Measurements from ENCODE around the gene TPTE.
"Not testable (repeated sequence)": the region's sequence is repeated elsewhere in the genome, so short reads cannot be mapped to it uniquely, and the experiment has no call there.

The TPTE gene

DNA sequence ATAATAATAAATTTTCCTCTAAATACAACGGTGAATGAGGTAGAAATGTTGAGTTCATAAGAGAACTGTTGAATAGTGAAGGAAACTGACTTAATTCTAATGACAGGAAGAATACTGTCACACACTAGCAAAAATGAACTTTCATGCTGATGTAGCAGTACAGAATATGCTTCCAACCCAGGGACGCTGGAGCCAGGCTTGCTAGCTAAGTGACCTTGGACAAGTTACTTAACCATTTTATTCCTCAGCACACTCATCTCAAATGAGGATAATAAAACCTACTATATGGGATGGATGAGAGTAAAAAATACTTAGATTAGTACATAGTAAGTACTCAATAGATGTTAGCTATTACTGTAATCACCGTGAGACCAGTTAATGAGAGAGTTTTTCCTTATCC, 36.5 kb upstream of the TPTE start:
- not testable (repeated sequence) for H3K27me3 ChIP-seq (ENCODE audit: control insufficient read depth in 3 of 3, insufficient read depth in 3 of 3, low read depth in 1 of 3, low read length in 3 of 3); H3K36me3 ChIP-seq (replicated peaks in 1 of 2; ENCODE audit: control insufficient read depth in 2 of 2, insufficient read depth in 2 of 2, low read length in 2 of 2); H2AFZ ChIP-seq (ENCODE audit: low read length); H4K91ac ChIP-seq (ENCODE audit: low read depth, low read length, poor library complexity); H2BK5ac ChIP-seq (ENCODE audit: low read length); H3K4me2 ChIP-seq (ENCODE audit: insufficient read depth, low read length, poor library complexity, severe bottlenecking); H3K9ac ChIP-seq (ENCODE audit: low read depth, low read length, poor library complexity); DNase-seq (ENCODE audit: low spot score); H3K4me3 ChIP-seq (ENCODE audit: low read length in 2 of 2); H3K9me3 ChIP-seq (replicated peaks in 1 of 2; ENCODE audit: control insufficient read depth in 2 of 2, insufficient read depth in 1 of 2, low read depth in 1 of 2, low read length in 2 of 2); H3K4me1 ChIP-seq (ENCODE audit: control insufficient read depth in 2 of 2, insufficient read depth in 1 of 2, low read depth in 1 of 2, low read length in 2 of 2); H2AK5ac ChIP-seq (ENCODE audit: low read depth, low read length); H3K23ac ChIP-seq (ENCODE audit: low read depth, low read length, poor library complexity); H3K18ac ChIP-seq (ENCODE audit: low read length); H2BK12ac ChIP-seq (ENCODE audit: low read length); H3K4ac ChIP-seq (ENCODE audit: low read length); H3K14ac ChIP-seq (ENCODE audit: low read length); H2BK15ac ChIP-seq (ENCODE audit: low read length); H2BK120ac ChIP-seq (ENCODE audit: low read depth, low read length); H3K79me1 ChIP-seq (ENCODE audit: low read depth, low read length); H3K27ac ChIP-seq (replicated peaks; ENCODE audit: low read length); H4K8ac ChIP-seq (ENCODE audit: low read depth, low read length)
- WGBS, 2 donors (ENCODE audit: extremely low coverage in 2 of 2, insufficient read length in 2 of 2, insufficient replicate concordance in 1 of 2) = no CpG with 5 or more reads among the region's 3 CpGs

DNA sequence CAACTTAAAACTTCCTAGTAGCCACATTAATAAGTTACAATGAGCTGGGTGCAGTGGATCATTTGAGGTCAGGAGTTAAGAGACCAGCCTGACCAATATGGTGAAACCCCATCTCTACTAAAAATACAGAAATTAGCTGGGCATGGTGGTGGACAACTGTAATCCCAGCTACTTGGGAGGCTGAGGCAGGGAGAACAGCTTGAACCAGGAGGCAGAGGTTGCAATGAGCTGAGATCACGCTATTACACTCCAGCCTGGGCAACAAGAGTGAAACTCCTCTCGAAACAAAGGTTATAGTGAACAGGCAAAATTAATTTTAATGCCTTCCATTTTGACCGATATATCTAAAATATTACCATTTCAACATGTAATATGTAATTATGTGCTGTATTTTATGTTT, 30.9 kb upstream of the TPTE start:
- not testable (repeated sequence) for H3K4me2 ChIP-seq (ENCODE audit: insufficient read depth, low read length, poor library complexity, severe bottlenecking); H3K23ac ChIP-seq (ENCODE audit: low read depth, low read length, poor library complexity); H4K8ac ChIP-seq (ENCODE audit: low read depth, low read length); H2BK12ac ChIP-seq (ENCODE audit: low read length); H3K79me1 ChIP-seq (ENCODE audit: low read depth, low read length); H2BK15ac ChIP-seq (ENCODE audit: low read length); DNase-seq (ENCODE audit: low spot score); H3K27me3 ChIP-seq (ENCODE audit: control insufficient read depth in 3 of 3, insufficient read depth in 3 of 3, low read depth in 1 of 3, low read length in 3 of 3); H3K9me3 ChIP-seq (replicated peaks in 1 of 2; ENCODE audit: control insufficient read depth in 2 of 2, insufficient read depth in 1 of 2, low read depth in 1 of 2, low read length in 2 of 2); H3K4me3 ChIP-seq (ENCODE audit: low read length in 2 of 2); H3K9ac ChIP-seq (ENCODE audit: low read depth, low read length, poor library complexity); H4K91ac ChIP-seq (ENCODE audit: low read depth, low read length, poor library complexity); H3K4ac ChIP-seq (ENCODE audit: low read length); H3K14ac ChIP-seq (ENCODE audit: low read length); H2AFZ ChIP-seq (ENCODE audit: low read length); H3K18ac ChIP-seq (ENCODE audit: low read length); H3K4me1 ChIP-seq (ENCODE audit: control insufficient read depth in 2 of 2, insufficient read depth in 1 of 2, low read depth in 1 of 2, low read length in 2 of 2); H3K27ac ChIP-seq (replicated peaks; ENCODE audit: low read length); H2AK5ac ChIP-seq (ENCODE audit: low read depth, low read length); H3K36me3 ChIP-seq (replicated peaks in 1 of 2; ENCODE audit: control insufficient read depth in 2 of 2, insufficient read depth in 2 of 2, low read length in 2 of 2); H2BK5ac ChIP-seq (ENCODE audit: low read length); H2BK120ac ChIP-seq (ENCODE audit: low read depth, low read length)
- WGBS, 2 donors (ENCODE audit: extremely low coverage in 2 of 2, insufficient read length in 2 of 2, insufficient replicate concordance in 1 of 2) = no CpG with 5 or more reads among the region's 3 CpGs

DNA sequence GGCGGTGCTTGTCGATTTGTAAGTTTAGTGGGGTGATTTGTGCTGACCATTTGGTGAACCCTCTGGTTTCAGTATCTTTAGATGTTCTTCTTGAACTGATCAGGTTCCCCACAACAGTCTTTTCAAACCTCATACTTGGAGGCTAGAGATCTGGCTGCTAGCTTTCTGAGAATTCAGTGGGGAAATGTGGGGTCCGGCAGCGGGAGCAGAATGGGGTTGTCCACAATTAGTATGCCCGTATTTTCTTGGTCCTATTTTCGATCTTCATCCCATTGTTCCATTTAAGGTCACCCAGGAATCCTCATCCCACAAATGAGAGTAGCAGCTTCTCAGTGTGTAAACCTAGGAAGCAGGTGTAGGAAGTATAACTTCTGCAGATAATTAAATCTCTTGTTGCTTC, 10.3 kb upstream of the TPTE start:
- H3K9me3 ChIP-seq (replicated peaks in 1 of 2; ENCODE audit: control insufficient read depth in 2 of 2, insufficient read depth in 1 of 2, low read depth in 1 of 2, low read length in 2 of 2) = peaks cover 0 to 9% of the 10 kb centered on the region in 2 donors
- no peak overlapping the region for H3K23ac ChIP-seq (ENCODE audit: low read depth, low read length, poor library complexity)
- H3K4ac ChIP-seq (ENCODE audit: low read length) = no peak overlapping the region
- H2BK12ac ChIP-seq (ENCODE audit: low read length) = no peak overlapping the region
- no peak overlapping the region for H3K4me3 ChIP-seq (ENCODE audit: low read length in 2 of 2)
- H3K4me1 ChIP-seq (ENCODE audit: control insufficient read depth in 2 of 2, insufficient read depth in 1 of 2, low read depth in 1 of 2, low read length in 2 of 2) = no peaks in the 10 kb centered on the region
- H2BK5ac ChIP-seq (ENCODE audit: low read length) = no peak overlapping the region
- H3K9ac ChIP-seq (ENCODE audit: low read depth, low read length, poor library complexity) = no peak overlapping the region
- H3K14ac ChIP-seq (ENCODE audit: low read length) = no peak overlapping the region
- no peaks in the 10 kb centered on the region for H3K36me3 ChIP-seq (replicated peaks in 1 of 2; ENCODE audit: control insufficient read depth in 2 of 2, insufficient read depth in 2 of 2, low read length in 2 of 2)
- DNase-seq (ENCODE audit: low spot score) = no peak
- no peak overlapping the region for H2AFZ ChIP-seq (ENCODE audit: low read length)
- H2AK5ac ChIP-seq (ENCODE audit: low read depth, low read length) = no peak overlapping the region
- no peak overlapping the region for H4K91ac ChIP-seq (ENCODE audit: low read depth, low read length, poor library complexity)
- no peaks in the 10 kb centered on the region for H3K79me1 ChIP-seq (ENCODE audit: low read depth, low read length)
- no peak overlapping the region for H3K27ac ChIP-seq (replicated peaks; ENCODE audit: low read length)
- H4K8ac ChIP-seq (ENCODE audit: low read depth, low read length) = no peak overlapping the region
- no peak overlapping the region for H2BK15ac ChIP-seq (ENCODE audit: low read length)
- no peaks in the 10 kb centered on the region for H3K27me3 ChIP-seq (ENCODE audit: control insufficient read depth in 3 of 3, insufficient read depth in 3 of 3, low read depth in 1 of 3, low read length in 3 of 3)
- H3K18ac ChIP-seq (ENCODE audit: low read length) = no peak overlapping the region
- H2BK120ac ChIP-seq (ENCODE audit: low read depth, low read length) = no peak overlapping the region
- H3K4me2 ChIP-seq (ENCODE audit: insufficient read depth, low read length, poor library complexity, severe bottlenecking) = no peak overlapping the region
- 100% methylated on average over 2 of the region's 6 CpGs; no CpG with 5 or more reads in 1 of the 2 donors for WGBS, 2 donors (ENCODE audit: extremely low coverage in 2 of 2, insufficient read length in 2 of 2, insufficient replicate concordance in 1 of 2)

GRCh38 chr21:10516889-10517288, 4.5 kb upstream of the TPTE start:
- not testable (repeated sequence) for H3K18ac ChIP-seq (ENCODE audit: low read length); H3K4me2 ChIP-seq (ENCODE audit: insufficient read depth, low read length, poor library complexity, severe bottlenecking); H3K4me3 ChIP-seq (ENCODE audit: low read length in 2 of 2); H2AK5ac ChIP-seq (ENCODE audit: low read depth, low read length); H3K4me1 ChIP-seq (ENCODE audit: control insufficient read depth in 2 of 2, insufficient read depth in 1 of 2, low read depth in 1 of 2, low read length in 2 of 2); H3K23ac ChIP-seq (ENCODE audit: low read depth, low read length, poor library complexity); H2BK12ac ChIP-seq (ENCODE audit: low read length); DNase-seq (ENCODE audit: low spot score); H2AFZ ChIP-seq (ENCODE audit: low read length); H3K4ac ChIP-seq (ENCODE audit: low read length); H4K8ac ChIP-seq (ENCODE audit: low read depth, low read length); H3K14ac ChIP-seq (ENCODE audit: low read length); H4K91ac ChIP-seq (ENCODE audit: low read depth, low read length, poor library complexity); H2BK120ac ChIP-seq (ENCODE audit: low read depth, low read length); H2BK5ac ChIP-seq (ENCODE audit: low read length); H3K36me3 ChIP-seq (replicated peaks in 1 of 2; ENCODE audit: control insufficient read depth in 2 of 2, insufficient read depth in 2 of 2, low read length in 2 of 2); H3K79me1 ChIP-seq (ENCODE audit: low read depth, low read length); H2BK15ac ChIP-seq (ENCODE audit: low read length); H3K9ac ChIP-seq (ENCODE audit: low read depth, low read length, poor library complexity); H3K27ac ChIP-seq (replicated peaks; ENCODE audit: low read length); H3K27me3 ChIP-seq (ENCODE audit: control insufficient read depth in 3 of 3, insufficient read depth in 3 of 3, low read depth in 1 of 3, low read length in 3 of 3)
- WGBS, 2 donors (ENCODE audit: extremely low coverage in 2 of 2, insufficient read length in 2 of 2, insufficient replicate concordance in 1 of 2) = no CpG with 5 or more reads among the region's 3 CpGs
- peaks cover 0 to 18% of the 10 kb centered on the region in 2 donors for H3K9me3 ChIP-seq (replicated peaks in 1 of 2; ENCODE audit: control insufficient read depth in 2 of 2, insufficient read depth in 1 of 2, low read depth in 1 of 2, low read length in 2 of 2)

Measured in neuronal stem cell (in vitro differentiated cells).